ENCODE data around the gene PLP1.

Gene PLP1

GRCh38 chrX:103781706-103782105 is 5.1 kb downstream of the PLP1 start:
- ATAC-seq: no peak
- TF ChIP-seq, protein P1, sequence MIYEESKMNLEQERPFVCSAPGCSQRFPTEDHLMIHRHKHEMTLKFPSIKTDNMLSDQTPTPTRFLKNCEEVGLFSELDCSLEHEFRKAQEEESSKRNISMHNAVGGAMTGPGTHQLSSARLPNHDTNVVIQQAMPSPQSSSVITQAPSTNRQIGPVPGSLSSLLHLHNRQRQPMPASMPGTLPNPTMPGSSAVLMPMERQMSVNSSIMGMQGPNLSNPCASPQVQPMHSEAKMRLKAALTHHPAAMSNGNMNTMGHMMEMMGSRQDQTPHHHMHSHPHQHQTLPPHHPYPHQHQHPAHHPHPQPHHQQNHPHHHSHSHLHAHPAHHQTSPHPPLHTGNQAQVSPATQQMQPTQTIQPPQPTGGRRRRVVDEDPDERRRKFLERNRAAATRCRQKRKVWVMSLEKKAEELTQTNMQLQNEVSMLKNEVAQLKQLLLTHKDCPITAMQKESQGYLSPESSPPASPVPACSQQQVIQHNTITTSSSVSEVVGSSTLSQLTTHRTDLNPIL (CRISPR knock-in tag; IDR thresholded peaks at IDR 0.05; ENCODE audit: low read depth): no peak
- TF ChIP-seq ZNF70 (CRISPR knock-in tag; IDR thresholded peaks at IDR 0.05) (no peak), TOX (CRISPR knock-in tag; IDR thresholded peaks at IDR 0.05; ENCODE audit: borderline replicate concordance) (no peak), ZC3H10 (CRISPR knock-in tag; IDR thresholded peaks at IDR 0.05) (no peak), ESRRG (CRISPR knock-in tag; IDR thresholded peaks at IDR 0.05) (no peak), RARB (CRISPR knock-in tag; IDR thresholded peaks at IDR 0.05) (no peak), ZFP3 (CRISPR knock-in tag; IDR thresholded peaks at IDR 0.05) (no peak), GLIS3 (CRISPR knock-in tag; IDR thresholded peaks at IDR 0.05) (no peak), TSHZ2 (CRISPR knock-in tag; IDR thresholded peaks at IDR 0.05) (no peak), BACH2 (CRISPR knock-in tag; IDR thresholded peaks at IDR 0.05; ENCODE audit: borderline replicate concordance) (no peak), TCF4 (CRISPR knock-in tag; IDR thresholded peaks at IDR 0.05; ENCODE audit: borderline replicate concordance) (no peak)

- TF ChIP-seq BACH2 (CRISPR knock-in tag; IDR thresholded peaks at IDR 0.05; ENCODE audit: borderline replicate concordance): no peak
- no peak for TF ChIP-seq ZFP30 (CRISPR knock-in tag; IDR thresholded peaks at IDR 0.05)
- no peak for TF ChIP-seq TCF4 (CRISPR knock-in tag; IDR thresholded peaks at IDR 0.05; ENCODE audit: borderline replicate concordance)
- TF ChIP-seq ISL1 (CRISPR knock-in tag; IDR thresholded peaks at IDR 0.05): no peak
- TF ChIP-seq ZC3H10 (CRISPR knock-in tag; IDR thresholded peaks at IDR 0.05): no peak
- no peak for TF ChIP-seq CSRNP3 (CRISPR knock-in tag; IDR thresholded peaks at IDR 0.05)
- TF ChIP-seq, protein P2, sequence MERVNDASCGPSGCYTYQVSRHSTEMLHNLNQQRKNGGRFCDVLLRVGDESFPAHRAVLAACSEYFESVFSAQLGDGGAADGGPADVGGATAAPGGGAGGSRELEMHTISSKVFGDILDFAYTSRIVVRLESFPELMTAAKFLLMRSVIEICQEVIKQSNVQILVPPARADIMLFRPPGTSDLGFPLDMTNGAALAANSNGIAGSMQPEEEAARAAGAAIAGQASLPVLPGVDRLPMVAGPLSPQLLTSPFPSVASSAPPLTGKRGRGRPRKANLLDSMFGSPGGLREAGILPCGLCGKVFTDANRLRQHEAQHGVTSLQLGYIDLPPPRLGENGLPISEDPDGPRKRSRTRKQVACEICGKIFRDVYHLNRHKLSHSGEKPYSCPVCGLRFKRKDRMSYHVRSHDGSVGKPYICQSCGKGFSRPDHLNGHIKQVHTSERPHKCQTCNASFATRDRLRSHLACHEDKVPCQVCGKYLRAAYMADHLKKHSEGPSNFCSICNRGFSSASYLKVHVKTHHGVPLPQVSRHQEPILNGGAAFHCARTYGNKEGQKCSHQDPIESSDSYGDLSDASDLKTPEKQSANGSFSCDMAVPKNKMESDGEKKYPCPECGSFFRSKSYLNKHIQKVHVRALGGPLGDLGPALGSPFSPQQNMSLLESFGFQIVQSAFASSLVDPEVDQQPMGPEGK (CRISPR knock-in tag; IDR thresholded peaks at IDR 0.05; ENCODE audit: borderline replicate concordance): no peak
- no peak for TF ChIP-seq CSDC2 (CRISPR knock-in tag; IDR thresholded peaks at IDR 0.05)
- TF ChIP-seq ARNTL (CRISPR knock-in tag; IDR thresholded peaks at IDR 0.05; ENCODE audit: borderline replicate concordance, low read depth): no peak
- TF ChIP-seq ESRRG (CRISPR knock-in tag; IDR thresholded peaks at IDR 0.05): no peak
- TF ChIP-seq RARB (CRISPR knock-in tag; IDR thresholded peaks at IDR 0.05): no peak
- TF ChIP-seq ZNF565 (CRISPR knock-in tag; conservative IDR thresholded peaks at IDR 0.05; ENCODE audit: low read depth): no peak
- no peak for TF ChIP-seq GLIS3 (CRISPR knock-in tag; IDR thresholded peaks at IDR 0.05)
- TF ChIP-seq ZNF70 (CRISPR knock-in tag; IDR thresholded peaks at IDR 0.05): no peak
- no peak for TF ChIP-seq PPARA (CRISPR knock-in tag; IDR thresholded peaks at IDR 0.05; ENCODE audit: borderline replicate concordance)
- TF ChIP-seq ZFP3 (CRISPR knock-in tag; IDR thresholded peaks at IDR 0.05): no peak
- no peak for TF ChIP-seq SNAI2 (CRISPR knock-in tag; IDR thresholded peaks at IDR 0.05)
- no peak for TF ChIP-seq TOX (CRISPR knock-in tag; IDR thresholded peaks at IDR 0.05; ENCODE audit: borderline replicate concordance)
- TF ChIP-seq ZNF8 (CRISPR knock-in tag; IDR thresholded peaks at IDR 0.05): no peak
- TF ChIP-seq TSHZ2 (CRISPR knock-in tag; IDR thresholded peaks at IDR 0.05): no peak
- ATAC-seq: no peak
Measured at GRCh38 chrX:103782640-103783039, 6.0 kb downstream of the PLP1 start.

Data from SK-N-SH treated with all-trans-retinoic acid at 6 μM for 48 hours (cell line).